ENCODE results near the gene PRPF31.

DNA sequence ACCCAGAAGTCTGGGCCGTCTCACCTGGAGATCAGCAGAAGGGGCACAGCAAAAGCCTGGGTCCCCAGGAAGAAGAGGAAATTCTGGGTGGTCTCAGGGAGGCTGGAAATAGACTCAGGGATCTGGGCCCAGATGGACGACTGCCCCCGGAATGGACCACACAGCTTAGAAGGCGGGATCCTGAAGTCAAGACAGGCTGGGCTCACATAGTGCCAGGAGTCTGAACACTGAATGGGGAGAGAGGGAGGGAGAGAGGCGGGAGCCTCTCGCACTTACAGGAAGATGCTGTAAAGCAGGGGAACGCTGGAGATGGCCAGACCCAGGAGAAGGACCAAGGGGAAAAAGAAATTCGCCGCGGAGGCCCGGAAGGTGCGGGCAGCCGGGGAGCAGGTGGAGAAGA, 45.3 kb downstream of the PRPF31 start:
- TF ChIP-seq, protein P1, sequence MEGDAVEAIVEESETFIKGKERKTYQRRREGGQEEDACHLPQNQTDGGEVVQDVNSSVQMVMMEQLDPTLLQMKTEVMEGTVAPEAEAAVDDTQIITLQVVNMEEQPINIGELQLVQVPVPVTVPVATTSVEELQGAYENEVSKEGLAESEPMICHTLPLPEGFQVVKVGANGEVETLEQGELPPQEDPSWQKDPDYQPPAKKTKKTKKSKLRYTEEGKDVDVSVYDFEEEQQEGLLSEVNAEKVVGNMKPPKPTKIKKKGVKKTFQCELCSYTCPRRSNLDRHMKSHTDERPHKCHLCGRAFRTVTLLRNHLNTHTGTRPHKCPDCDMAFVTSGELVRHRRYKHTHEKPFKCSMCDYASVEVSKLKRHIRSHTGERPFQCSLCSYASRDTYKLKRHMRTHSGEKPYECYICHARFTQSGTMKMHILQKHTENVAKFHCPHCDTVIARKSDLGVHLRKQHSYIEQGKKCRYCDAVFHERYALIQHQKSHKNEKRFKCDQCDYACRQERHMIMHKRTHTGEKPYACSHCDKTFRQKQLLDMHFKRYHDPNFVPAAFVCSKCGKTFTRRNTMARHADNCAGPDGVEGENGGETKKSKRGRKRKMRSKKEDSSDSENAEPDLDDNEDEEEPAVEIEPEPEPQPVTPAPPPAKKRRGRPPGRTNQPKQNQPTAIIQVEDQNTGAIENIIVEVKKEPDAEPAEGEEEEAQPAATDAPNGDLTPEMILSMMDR (IDR thresholded peaks at IDR 0.05; ENCODE audit: borderline replicate concordance, extremely low read depth, low read length, poor library complexity, severe bottlenecking) = no peak
- TF ChIP-seq EZH2 (IDR thresholded peaks at IDR 0.05; ENCODE audit: borderline replicate concordance, low read depth, low read length, severe bottlenecking) = no peak
